H9 (cell line): ENCODE data around the gene INO80B. TPM values are rescaled to one million over a fixed set of nuclear protein-coding genes. Genes with fewer than 3 reads are reported as not detected.
"Not testable (repeated sequence)": the region's sequence is repeated elsewhere in the genome, so short reads cannot be mapped to it uniquely, and the experiment has no call there.

Source experiments
- DNase-seq: peaks from one replicate; pipeline ENCODE4 v3.0.0-alpha.2; 2017
- H2AFZ ChIP-seq: one replicate; pipeline ENCODE4 v1.6.1; 2013; ENCODE audit warnings: mild to moderate bottlenecking, low read length, control low read depth, moderate library complexity
- H2AK5ac ChIP-seq: 2 replicates; pipeline ENCODE4 v1.6.1; 2013; ENCODE audit warnings: low read length, control low read depth, mixed read lengths; ENCODE audit not compliant: insufficient read length
- H2BK120ac ChIP-seq: one replicate; pipeline ENCODE4 v1.6.1; 2013; ENCODE audit warnings: low read depth, mild to moderate bottlenecking, low read length, control low read depth, inconsistent platforms; ENCODE audit not compliant: poor library complexity, severe bottlenecking
- H2BK12ac ChIP-seq: 2 replicates; pipeline ENCODE4 v1.6.1; 2013; ENCODE audit warnings: low read length, control low read depth, mixed read lengths, low read depth; ENCODE audit not compliant: insufficient read length
- H2BK15ac ChIP-seq: 2 replicates; pipeline ENCODE4 v1.6.1; 2013; ENCODE audit warnings: low read depth, low read length, control low read depth
- H2BK20ac ChIP-seq: one replicate; pipeline ENCODE4 v1.6.1; 2013; ENCODE audit warnings: low read depth, mild to moderate bottlenecking, low read length, control low read depth, inconsistent platforms; ENCODE audit not compliant: poor library complexity, severe bottlenecking
- H2BK5ac ChIP-seq: 2 replicates; pipeline ENCODE4 v1.6.1; 2013; ENCODE audit warnings: low read length, control low read depth, mixed read lengths; ENCODE audit not compliant: insufficient read length
- H3K14ac ChIP-seq: 2 replicates; pipeline ENCODE4 v1.6.1; 2013; ENCODE audit warnings: low read length, control low read depth; ENCODE audit not compliant: insufficient read depth
- H3K18ac ChIP-seq: 2 replicates; pipeline ENCODE4 v1.6.1; 2013; ENCODE audit warnings: low read depth, mild to moderate bottlenecking, mixed read lengths, low read length, control low read depth; ENCODE audit not compliant: insufficient read length
- H3K23ac ChIP-seq: 2 replicates; pipeline ENCODE4 v1.6.1; 2013; ENCODE audit warnings: low read length, control low read depth, mixed read lengths, low read depth; ENCODE audit not compliant: insufficient read length
- H3K23me2 ChIP-seq: 2 replicates; pipeline ENCODE4 v1.6.1; 2013; ENCODE audit warnings: low read depth, mild to moderate bottlenecking, mixed read lengths, low read length, control low read depth; ENCODE audit not compliant: insufficient read length, poor library complexity, severe bottlenecking
- H3K27ac ChIP-seq: 2 replicates; pipeline ENCODE4 v1.5.1; 2013; ENCODE audit warnings: low read length, control low read depth, mixed read lengths, low read depth; ENCODE audit not compliant: insufficient read length
- H3K27me3 ChIP-seq: 2 replicates; pipeline ENCODE4 v1.6.1; 2013; ENCODE audit warnings: low read length, control low read depth, inconsistent platforms; ENCODE audit not compliant: insufficient read depth
- H3K4ac ChIP-seq: 2 replicates; pipeline ENCODE4 v1.6.1; 2013; ENCODE audit warnings: low read depth, mild to moderate bottlenecking, control low read depth, inconsistent platforms, low read length, moderate library complexity
- H3K4me1 ChIP-seq: 2 replicates; pipeline ENCODE4 v1.6.1; 2013; ENCODE audit warnings: low read length, control low read depth, inconsistent platforms; ENCODE audit not compliant: insufficient read depth
- H3K4me2 ChIP-seq: 2 replicates; pipeline ENCODE4 v1.6.1; 2013; ENCODE audit warnings: low read length, control low read depth, mixed read lengths; ENCODE audit not compliant: insufficient read length, insufficient read depth
- H3K56ac ChIP-seq: 2 replicates; pipeline ENCODE4 v1.6.1; 2013; ENCODE audit warnings: low read depth, mild to moderate bottlenecking, mixed read lengths, low read length, control low read depth; ENCODE audit not compliant: insufficient read length
- H3K79me1 ChIP-seq: 2 replicates; pipeline ENCODE4 v1.6.1; 2013; ENCODE audit warnings: low read depth, mild to moderate bottlenecking, moderate library complexity, low read length, control low read depth, inconsistent platforms; ENCODE audit not compliant: insufficient read depth, poor library complexity, severe bottlenecking
- H3K79me2 ChIP-seq: 2 replicates; pipeline ENCODE4 v1.6.1; 2013; ENCODE audit warnings: low read length, control low read depth, inconsistent platforms; ENCODE audit not compliant: insufficient read depth
- H3K9ac ChIP-seq: 2 replicates; pipeline ENCODE4 v1.6.1; 2013; ENCODE audit warnings: low read length, control low read depth, mixed read lengths; ENCODE audit not compliant: insufficient read length; ENCODE audit errors: extremely low read depth
- H3K9me3 ChIP-seq: one replicate; pipeline ENCODE4 v1.6.1; 2013; ENCODE audit warnings: low read depth, low read length, inconsistent platforms; ENCODE audit not compliant: control insufficient read depth
- H3T11ph ChIP-seq: one replicate; pipeline ENCODE4 v1.6.1; 2013; ENCODE audit warnings: mild to moderate bottlenecking, low read length, control low read depth, inconsistent platforms
- H4K20me1 ChIP-seq: one replicate; pipeline ENCODE4 v1.6.1; 2013; ENCODE audit not compliant: control insufficient read depth, insufficient read length, insufficient read depth
- H4K5ac ChIP-seq: 2 replicates; pipeline ENCODE4 v1.6.1; 2013; ENCODE audit warnings: low read depth, mild to moderate bottlenecking, mixed read lengths, low read length, control low read depth; ENCODE audit not compliant: insufficient read length
- H4K8ac ChIP-seq: replicated peaks from 2 replicates; pipeline ENCODE4 v1.6.1; 2013; ENCODE audit warnings: low read length, control low read depth, mixed read lengths, low read depth; ENCODE audit not compliant: insufficient read length
- H4K91ac ChIP-seq: 2 replicates; pipeline ENCODE4 v1.6.1; 2013; ENCODE audit warnings: low read depth, mild to moderate bottlenecking, moderate library complexity, mixed read lengths, low read length, control low read depth; ENCODE audit not compliant: insufficient read length
- H3K27ac Mint-ChIP-seq, 3 experiments: 2 replicates in 2 of 3; 3 replicates in 1 of 3; pipeline ENCODE4 v1.8.0; 2020 to 2021; ENCODE audit warnings: mixed read lengths in 3 of 3, mild to moderate bottlenecking in 1 of 3, moderate library complexity in 1 of 3
- H3K27me3 Mint-ChIP-seq: 2 replicates; pipeline ENCODE4 v1.8.0; 2021; ENCODE audit warnings: low read depth, mild to moderate bottlenecking, moderate library complexity, mixed read lengths
- H3K36me3 Mint-ChIP-seq, 3 experiments: 2 replicates in 2 of 3; 3 replicates in 1 of 3; pipeline ENCODE4 v1.8.0; 2020 to 2021; ENCODE audit warnings: low read depth in 3 of 3, mixed read lengths in 3 of 3; ENCODE audit not compliant: insufficient read depth in 1 of 3
- H3K4me1 Mint-ChIP-seq, 2 experiments: 2 replicates each; pipeline ENCODE4 v1.8.0; 2020; ENCODE audit warnings: mixed read lengths in 2 of 2
- H3K4me3 Mint-ChIP-seq, 2 experiments: 2 replicates in 1 of 2; 3 replicates in 1 of 2; pipeline ENCODE4 v1.8.0; 2020 to 2021; ENCODE audit warnings: mild to moderate bottlenecking in 2 of 2, mixed read lengths in 2 of 2, moderate library complexity in 1 of 2
- H3K9me3 Mint-ChIP-seq, 2 experiments: 2 replicates in 1 of 2; 3 replicates in 1 of 2; pipeline ENCODE4 v1.8.0; 2020; ENCODE audit warnings: mild to moderate bottlenecking in 2 of 2, mixed read lengths in 2 of 2, moderate library complexity in 1 of 2
- CTCF ChIP-seq: fragments of 200-600 bp; sonication (generic); conservative IDR thresholded peaks from 3 replicates; pipeline ENCODE4 v1.8.0; 2021; ENCODE audit warnings: antibody characterized with exemption, mild to moderate bottlenecking
- WGBS: extraction: QIAGEN DNeasy Blood & Tissue Kit; methylation state at CpG from one replicate; pipeline ENCODE4 v1.1.7; 2013; ENCODE audit warnings: missing lambda C conversion rate, low lambda C conversion rate, mixed read lengths; ENCODE audit not compliant: insufficient read length; ENCODE audit errors: extremely low coverage; 5-methylcytosine and 5-hydroxymethylcytosine counted together
- total RNA-seq: library from RNA; stranded (reverse); gene quantifications from 2 replicates; pipeline ENCODE4 v1.2.1, GENCODE V29; 2021

Gene INO80B
- total RNA-seq, 1 experiment from 2014 or later, result 17.6 TPM

- Mint-ChIP-seq H3K4me1 (peaks cover 11 to 25% of the 10 kb centered on the region in 2 experiments), H3K27me3 (peaks cover 30% of the 10 kb centered on the region), H3K4me3 (peak overlapping the region in 1 of 2 experiments; percentile 31; a peak in 2 of 5 replicates), H3K27ac (no peak overlapping the region), H3K36me3 (peaks cover 4 to 15% (median 8%) of the 10 kb centered on the region in 3 experiments; a peak in 6 of 7 replicates), H3K9me3 (no peaks in the 10 kb centered on the region; a peak in 1 of 5 replicates)
- H3K56ac ChIP-seq, result no peak overlapping the region
- no peak overlapping the region for H2BK5ac ChIP-seq
- no CpG with 5 or more reads among the region's 2 CpGs for WGBS
- no peak overlapping the region for H3K9ac ChIP-seq
- H3K9me3 ChIP-seq, result no peaks in the 10 kb centered on the region
- H4K91ac ChIP-seq, result no peak overlapping the region
- no peaks in the 10 kb centered on the region for H3K27me3 ChIP-seq
- H2BK15ac ChIP-seq, result no peak overlapping the region
- peaks cover 9% of the 10 kb centered on the region for H3K23me2 ChIP-seq
- no peak overlapping the region for H2AK5ac ChIP-seq
- H3K18ac ChIP-seq, result no peak overlapping the region
- no peak overlapping the region for H3K27ac ChIP-seq
- H2BK20ac ChIP-seq, result no peak overlapping the region
- DNase-seq, result no peak
- H3T11ph ChIP-seq, result no peak overlapping the region
- no peak for TF ChIP-seq CTCF
- H2BK12ac ChIP-seq, result no peak overlapping the region
- H3K23ac ChIP-seq, result no peak overlapping the region
- H2AFZ ChIP-seq, result no peak overlapping the region
- no peak overlapping the region for H3K14ac ChIP-seq
- H2BK120ac ChIP-seq, result no peak overlapping the region
- H3K4ac ChIP-seq, result no peak overlapping the region
- no peaks in the 10 kb centered on the region for H3K79me1 ChIP-seq
- H4K20me1 ChIP-seq, result no peaks in the 10 kb centered on the region
- no peaks in the 10 kb centered on the region for H3K4me1 ChIP-seq
- H4K8ac ChIP-seq, result no peak overlapping the region
- no peaks in the 10 kb centered on the region for H3K79me2 ChIP-seq
- H4K5ac ChIP-seq, result no peak overlapping the region
- H3K4me2 ChIP-seq, result no peak overlapping the region
Observed at GRCh38 chr2:74420006-74420405, 34.9 kb upstream of the INO80B start.

DNA sequence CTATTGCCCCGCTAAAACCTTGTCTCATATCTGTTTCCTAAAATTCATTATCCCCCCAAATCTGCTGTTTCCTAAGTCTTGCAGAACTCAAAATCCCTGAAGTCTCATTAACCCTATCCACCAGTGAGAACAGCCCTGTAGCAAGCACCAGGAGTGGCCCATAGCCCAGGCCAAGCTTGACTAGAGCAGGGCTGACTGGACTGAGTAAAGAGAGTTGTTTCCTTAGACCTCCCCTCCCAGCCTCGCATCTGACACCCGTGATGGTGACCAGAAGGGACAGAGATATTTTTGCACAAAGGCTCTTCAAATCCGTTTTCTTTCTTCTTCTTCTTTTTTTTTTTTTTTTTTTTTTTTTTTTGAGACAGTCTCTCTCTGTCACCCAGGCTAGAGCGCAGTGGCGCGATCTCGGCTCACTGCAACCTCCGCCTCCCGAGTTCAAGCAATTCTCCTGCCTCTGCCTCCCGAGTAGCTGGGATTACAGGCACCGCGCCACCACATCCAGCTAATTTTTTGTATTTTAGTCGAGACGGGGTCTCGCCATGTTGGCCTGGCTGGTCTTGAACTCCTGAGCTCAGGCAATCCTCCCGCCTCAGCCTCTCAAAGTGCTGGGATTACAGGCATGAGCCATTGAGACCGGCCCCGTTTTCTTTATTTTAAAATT lies 34.3 kb upstream of the INO80B start:
- H3K79me2 ChIP-seq, H3K23me2 ChIP-seq, H4K8ac ChIP-seq, H3K79me1 ChIP-seq, H3K9ac ChIP-seq, H3K14ac ChIP-seq, H2BK20ac ChIP-seq, H4K91ac ChIP-seq, H3T11ph ChIP-seq, H3K4me1 ChIP-seq, H2BK12ac ChIP-seq, H4K20me1 ChIP-seq, DNase-seq, H2BK15ac ChIP-seq, H3K27ac ChIP-seq, H3K4ac ChIP-seq, H3K27me3 ChIP-seq, H3K18ac ChIP-seq, H2BK5ac ChIP-seq, H3K9me3 Mint-ChIP-seq, H2BK120ac ChIP-seq, H2AFZ ChIP-seq, H4K5ac ChIP-seq, H2AK5ac ChIP-seq, H3K27ac Mint-ChIP-seq, H3K9me3 ChIP-seq, H3K56ac ChIP-seq, H3K23ac ChIP-seq: not testable (repeated sequence)
- H3K4me1 Mint-ChIP-seq, result peaks cover 11 to 22% of the 10 kb centered on the region in 2 experiments
- peak overlapping the region; percentile 52 for H3K4me2 ChIP-seq
- H3K4me3 Mint-ChIP-seq, result peak overlapping the region; percentile 94 to 98
- H3K36me3 Mint-ChIP-seq, result peaks cover 8 to 20% (median 13%) of the 10 kb centered on the region in 3 experiments
- WGBS, result no CpG with 5 or more reads among the region's 19 CpGs
- H3K27me3 Mint-ChIP-seq, result peaks cover 30% of the 10 kb centered on the region
